ENCODE data around the gene TRIO.

DNA sequence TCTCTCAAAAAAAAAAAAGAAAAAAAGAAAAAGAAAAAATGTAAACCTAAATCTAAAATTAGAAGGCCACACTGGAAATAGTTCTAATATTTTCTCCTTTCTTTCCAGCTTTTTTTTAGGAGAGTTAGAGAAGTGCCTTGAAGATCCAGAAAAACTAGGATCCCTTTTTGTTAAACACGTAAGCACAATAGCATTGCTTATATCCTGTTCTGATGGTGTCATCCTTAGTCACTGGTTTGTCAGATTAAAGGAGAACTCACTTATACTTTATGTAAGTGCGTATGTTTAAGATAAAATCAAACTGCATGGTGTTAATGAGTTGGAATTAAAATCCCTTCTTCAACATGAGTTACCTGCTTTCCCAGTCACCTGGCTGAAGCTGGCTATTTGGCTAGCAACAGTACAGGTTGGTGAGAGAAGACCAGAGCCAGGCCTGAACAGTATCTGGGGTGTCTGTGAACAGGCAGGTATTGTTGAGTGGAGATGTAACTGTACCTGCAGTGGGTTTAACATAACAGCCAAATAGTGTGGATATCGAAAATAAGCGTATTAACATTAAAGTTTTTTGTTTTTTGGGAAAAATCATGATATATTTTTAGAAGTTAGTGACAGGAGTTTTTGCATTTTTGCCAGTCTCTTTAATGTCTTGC, 333.8 kb downstream of the TRIO start:
- TF ChIP-seq SP1 (IDR thresholded peaks at IDR 0.05): no peak
- no peak for TF ChIP-seq L3MBTL2 (conservative IDR thresholded peaks at IDR 0.05)
- no peak for TF ChIP-seq FOXM1 (IDR thresholded peaks at IDR 0.05; ENCODE audit: borderline replicate concordance)
